PC-9 (cell line): ENCODE measurements around the gene MARS1. TPM values are rescaled to one million over a fixed set of nuclear protein-coding genes. Genes with fewer than 3 reads are reported as not detected.
"Not testable (repeated sequence)": the region's sequence is repeated elsewhere in the genome, so short reads cannot be mapped to it uniquely, and the experiment has no call there.

ENCODE experiments used
- BruUV-seq: library from RNA; stranded (reverse); fragments of 400-500 nt; replicated peaks from 2 replicates; lab custom pipeline; 2021; lab: Mats Ljungman, UMichigan
- CTCF ChIA-PET: fragments of 300-600 bp; sonication (Branson Sonifier 250); formaldehyde crosslinking; loops from one replicate; lab custom pipeline; 2022; ENCODE audit warnings: antibody characterized with exemption; lab: Charles Lee
- POLR2A ChIA-PET: fragments of 300-600 bp; sonication (Branson Sonifier 250); formaldehyde crosslinking; loops from one replicate; lab custom pipeline; 2022; ENCODE audit warnings: antibody characterized with exemption; ENCODE audit not compliant: unreplicated experiment; lab: Charles Lee
- DNase-seq, 2 experiments: peaks; one replicate each; pipeline versions ENCODE4 v3.0.0 to v3.0.0-alpha.2; 2015 to 2022; ENCODE audit warnings: mixed read lengths in 1 of 2
- H2AFZ ChIP-seq: fragments of 200-600 bp; sonication (generic); 2 replicates; pipeline ENCODE4 v1.8.1; 2017; ENCODE audit warnings: antibody characterized with exemption
- H3F3A ChIP-seq: fragments of 200-600 bp; sonication (generic); 2 replicates; pipeline ENCODE4 v1.8.1; 2017; ENCODE audit warnings: antibody characterized with exemption, mild to moderate bottlenecking, low read depth; ENCODE audit not compliant: insufficient read depth
- H3K27ac ChIP-seq: fragments of 200-600 bp; sonication (generic); 2 replicates; pipeline ENCODE4 v1.6.1; 2016; ENCODE audit warnings: mixed run types
- H3K27me3 ChIP-seq: fragments of 200-600 bp; sonication (generic); 2 replicates; pipeline ENCODE4 v1.6.1; 2016; ENCODE audit warnings: low read depth, mixed run types; ENCODE audit not compliant: insufficient read depth
- H3K36me3 ChIP-seq: fragments of 200-600 bp; sonication (generic); 2 replicates; pipeline ENCODE4 v1.6.1; 2016; ENCODE audit warnings: low read depth, mixed run types
- H3K4me1 ChIP-seq: fragments of 200-600 bp; sonication (generic); replicated peaks from 2 replicates; pipeline ENCODE4 v1.6.1; 2016; ENCODE audit warnings: mixed run types; ENCODE audit not compliant: insufficient read depth
- H3K4me2 ChIP-seq: fragments of 200-600 bp; sonication (generic); 2 replicates; pipeline ENCODE4 v1.6.1; 2017; ENCODE audit warnings: mixed run types
- H3K4me3 ChIP-seq: fragments of 200-600 bp; sonication (generic); 2 replicates; pipeline ENCODE4 v1.6.1; 2016; ENCODE audit warnings: mixed run types
- H3K79me2 ChIP-seq: fragments of 200-600 bp; sonication (generic); 2 replicates; pipeline ENCODE4 v1.6.1; 2017; ENCODE audit warnings: low read depth, mixed run types
- H3K9me2 ChIP-seq: fragments of 200-600 bp; sonication (generic); 2 replicates; pipeline ENCODE4 v1.8.1; 2017; ENCODE audit warnings: mild to moderate bottlenecking; ENCODE audit not compliant: insufficient read depth
- H3K9me3 ChIP-seq: fragments of 200-600 bp; sonication (generic); 2 replicates; pipeline ENCODE4 v1.8.1; 2016; ENCODE audit warnings: low read depth; ENCODE audit not compliant: insufficient read depth
- H4K20me1 ChIP-seq: fragments of 200-600 bp; sonication (generic); 2 replicates; pipeline ENCODE4 v1.8.1; 2017; ENCODE audit not compliant: insufficient read depth
- CTCF ChIP-seq: fragments of 200-600 bp; sonication (generic); conservative IDR thresholded peaks from 2 replicates; pipeline ENCODE4 v1.6.1; 2017; ENCODE audit warnings: mixed run types, antibody characterized with exemption, mild to moderate bottlenecking, moderate library complexity
- EZH2 ChIP-seq: fragments of 200-600 bp; sonication (generic); IDR thresholded peaks from 2 replicates; pipeline ENCODE4 v1.8.0; 2017; ENCODE audit warnings: antibody characterized with exemption, low read depth
- intact Hi-C: fragments of 100-400 bp; cut with micrococcal nuclease; formaldehyde crosslinking; loops from one replicate; pipeline ENCODE4 v1.10.0; 2022; ENCODE audit not compliant: unreplicated experiment
- total RNA-seq: library from RNA; stranded (reverse); gene quantifications from 2 replicates; pipeline ENCODE4 v1.2.3, GENCODE V29; 2021

MARS1 gene
- total RNA-seq, 1 experiment from 2014 or later, result 307 TPM

- H4K20me1 ChIP-seq, result no peaks in the 10 kb centered on the region
- peaks cover 5% of the 10 kb centered on the region; the same call in 1 of the 2 replicates for H3F3A ChIP-seq
- TF ChIP-seq CTCF, result no peak
- TF ChIP-seq EZH2, result no peak
- H3K9me3 ChIP-seq, result no peaks in the 10 kb centered on the region
- no peak overlapping the region for H3K4me2 ChIP-seq
- no peaks in the 10 kb centered on the region for H3K9me2 ChIP-seq
- no peak overlapping the region for H3K27ac ChIP-seq
- H3K4me1 ChIP-seq, result no peaks in the 10 kb centered on the region
- no peaks in the 10 kb centered on the region for H3K27me3 ChIP-seq
- POLR2A ChIA-PET, result interaction anchor here (0.6 kb wide), 1 partner anchor 345 kb away, joined by 5 read pairs; no protein-coding TSS in a partner anchor
- no peaks in the 10 kb centered on the region for H3K36me3 ChIP-seq
- H3K79me2 ChIP-seq, result no peaks in the 10 kb centered on the region
- intact Hi-C loops, result no loop called here
- no peak overlapping the region for H2AFZ ChIP-seq
- DNase-seq, result no peak
- CTCF ChIA-PET, result no interaction called here
- BruUV-seq, result no TSS peak
- H3K4me3 ChIP-seq, result no peak overlapping the region
Observed at GRCh38 chr12:57441846-57442427, 45.9 kb upstream of the MARS1 start.

- H3K9me3 ChIP-seq, H3K27ac ChIP-seq, DNase-seq, BruUV-seq, H3K4me1 ChIP-seq, H2AFZ ChIP-seq, H3K79me2 ChIP-seq, intact Hi-C loops, H3F3A ChIP-seq, H3K27me3 ChIP-seq, H3K4me2 ChIP-seq, H3K36me3 ChIP-seq, H4K20me1 ChIP-seq, H3K9me2 ChIP-seq, POLR2A ChIA-PET, CTCF ChIA-PET, H3K4me3 ChIP-seq: not testable (repeated sequence)
Observed at GRCh38 chr12:57444337-57444736, 43.5 kb upstream of the MARS1 start.

GRCh38 chr12:57444744-57445143 is 43.1 kb upstream of the MARS1 start:
- Histone ChIP-seq H3K36me3 (no peaks in the 10 kb centered on the region), H3K27ac (no peak overlapping the region), H3K9me2 (no peaks in the 10 kb centered on the region), H2AFZ (no peak overlapping the region), H3F3A (peaks cover 5% of the 10 kb centered on the region; the same call in 1 of the 2 replicates), H3K4me3 (no peak overlapping the region), H4K20me1 (no peaks in the 10 kb centered on the region), H3K4me2 (no peak overlapping the region), H3K9me3 (no peaks in the 10 kb centered on the region), H3K4me1 (no peaks in the 10 kb centered on the region), H3K79me2 (no peaks in the 10 kb centered on the region), H3K27me3 (no peaks in the 10 kb centered on the region)
- intact Hi-C loops, result no loop called here
- POLR2A ChIA-PET, result no interaction called here
- CTCF ChIA-PET, result interaction anchor here (0.6 kb wide), 1 partner anchor 11 kb away, joined by 4 read pairs; the partner anchor contains the start of gene INHBE
- BruUV-seq, result no TSS peak
- TF ChIP-seq CTCF, result no peak
- no peak for TF ChIP-seq EZH2
- no peak for DNase-seq
